Fibroblast of lung (primary cell): ENCODE data around the gene FBXO47.

Experiments
- EZH2 ChIP-seq: IDR thresholded peaks from 2 replicates; pipeline ENCODE4 v1.5.1; 2012; ENCODE audit warnings: low read length, control low read depth, mild to moderate bottlenecking; ENCODE audit errors: missing control alignments
- TF ChIP-seq, protein P1 (sequence below), 2 donors: IDR thresholded peaks in 1 of 2; conservative IDR thresholded peaks in 1 of 2; 1 replicate in 1 of 2; 2 replicates in 1 of 2; pipeline ENCODE4 v1.5.1; 2011 to 2012; ENCODE audit warnings: low read length in 2 of 2, control low read depth in 1 of 2, inconsistent platforms in 1 of 2, low read depth in 1 of 2, mild to moderate bottlenecking in 1 of 2

DNA sequence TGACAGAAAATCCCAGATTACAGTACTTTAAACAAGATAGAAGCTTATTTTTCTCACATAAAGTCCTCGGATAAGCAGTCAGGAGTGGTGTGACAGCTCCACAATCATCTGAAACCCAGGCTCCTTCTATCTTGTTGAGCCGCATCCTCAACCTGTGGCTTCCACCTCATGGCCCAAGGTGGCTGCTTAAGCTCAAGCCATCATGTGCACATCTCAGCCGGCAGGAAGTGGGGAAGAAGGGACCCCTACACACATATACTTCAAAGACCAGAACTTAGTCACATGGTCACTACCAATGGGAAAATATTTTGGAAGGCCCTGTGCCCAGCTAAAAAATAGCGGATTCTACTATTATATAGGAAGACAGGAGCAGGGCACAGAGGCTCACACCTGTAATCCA lies 11.0 kb upstream of the FBXO47 start:
- TF ChIP-seq EZH2 = no peak
- TF ChIP-seq, protein P1, sequence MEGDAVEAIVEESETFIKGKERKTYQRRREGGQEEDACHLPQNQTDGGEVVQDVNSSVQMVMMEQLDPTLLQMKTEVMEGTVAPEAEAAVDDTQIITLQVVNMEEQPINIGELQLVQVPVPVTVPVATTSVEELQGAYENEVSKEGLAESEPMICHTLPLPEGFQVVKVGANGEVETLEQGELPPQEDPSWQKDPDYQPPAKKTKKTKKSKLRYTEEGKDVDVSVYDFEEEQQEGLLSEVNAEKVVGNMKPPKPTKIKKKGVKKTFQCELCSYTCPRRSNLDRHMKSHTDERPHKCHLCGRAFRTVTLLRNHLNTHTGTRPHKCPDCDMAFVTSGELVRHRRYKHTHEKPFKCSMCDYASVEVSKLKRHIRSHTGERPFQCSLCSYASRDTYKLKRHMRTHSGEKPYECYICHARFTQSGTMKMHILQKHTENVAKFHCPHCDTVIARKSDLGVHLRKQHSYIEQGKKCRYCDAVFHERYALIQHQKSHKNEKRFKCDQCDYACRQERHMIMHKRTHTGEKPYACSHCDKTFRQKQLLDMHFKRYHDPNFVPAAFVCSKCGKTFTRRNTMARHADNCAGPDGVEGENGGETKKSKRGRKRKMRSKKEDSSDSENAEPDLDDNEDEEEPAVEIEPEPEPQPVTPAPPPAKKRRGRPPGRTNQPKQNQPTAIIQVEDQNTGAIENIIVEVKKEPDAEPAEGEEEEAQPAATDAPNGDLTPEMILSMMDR (conservative IDR thresholded peaks at IDR 0.05 in 1 of 2, IDR thresholded peaks at IDR 0.05 in 1 of 2; ENCODE audit: low read depth in 1 of 2, low read length in 2 of 2) = no peak
